IMR-90 (cell line): ENCODE results near the gene PIP4K2A. TPM values are rescaled to one million over a fixed set of nuclear protein-coding genes. Genes with fewer than 3 reads are reported as not detected.

Experiments
- ATAC-seq: fragments of 200-7000 bp; cut with Tn5 transposase; 2 replicates; pipeline ENCODE4 v1.9.1; 2020; ENCODE audit warnings: low read depth, mild to moderate bottlenecking, moderate library complexity
- BruUV-seq: library from RNA; stranded (reverse); fragments of 400-500 nt; replicated peaks from 2 replicates; lab custom pipeline; 2021; lab: Mats Ljungman, UMichigan
- CTCF ChIA-PET: fragments of 300-600 bp; formaldehyde crosslinking; extraction: SDS; loops from one replicate; lab custom pipeline; 2021; ENCODE audit warnings: antibody characterized with exemption; lab: Yijun Ruan, JAX
- POLR2A ChIA-PET: fragments of 300-600 bp; sonication (Branson Sonifier 250); formaldehyde crosslinking; loops from one replicate; lab custom pipeline; 2022; ENCODE audit warnings: antibody characterized with exemption; ENCODE audit not compliant: unreplicated experiment; lab: Charles Lee
- DNase-seq: peaks from one replicate; pipeline ENCODE4 v3.0.0; 2013
- H2AFZ ChIP-seq: replicated peaks from 2 replicates; pipeline ENCODE3; 2013; ENCODE audit warnings: low read length, mild to moderate bottlenecking; ENCODE audit not compliant: poor library complexity
- H2AK5ac ChIP-seq: 2 replicates; pipeline ENCODE4 v1.6.1; 2013; ENCODE audit warnings: low read depth, low read length, inconsistent platforms
- H2AK9ac ChIP-seq: replicated peaks from 2 replicates; pipeline ENCODE3; 2013; ENCODE audit warnings: mild to moderate bottlenecking, low read depth, low read length, moderate library complexity; ENCODE audit not compliant: poor library complexity
- H2BK120ac ChIP-seq: 2 replicates; pipeline ENCODE4 v1.6.1; 2013; ENCODE audit warnings: low read depth, low read length, inconsistent platforms
- H2BK15ac ChIP-seq: 3 replicates; pipeline ENCODE4 v1.6.1; 2013; ENCODE audit warnings: low read depth, low read length, inconsistent platforms
- H2BK20ac ChIP-seq: 2 replicates; pipeline ENCODE4 v1.6.1; 2013; ENCODE audit warnings: low read depth, mild to moderate bottlenecking, inconsistent platforms, low read length, moderate library complexity
- H2BK5ac ChIP-seq: 2 replicates; pipeline ENCODE4 v1.6.1; 2013; ENCODE audit warnings: mild to moderate bottlenecking, low read depth, low read length, inconsistent platforms; ENCODE audit not compliant: poor library complexity, severe bottlenecking
- H3K14ac ChIP-seq: replicated peaks from 2 replicates; pipeline ENCODE4 v1.6.1; 2013; ENCODE audit warnings: low read depth, low read length, inconsistent platforms
- H3K18ac ChIP-seq: 2 replicates; pipeline ENCODE4 v1.6.1; 2013; ENCODE audit warnings: low read depth, low read length, control low read depth
- H3K23ac ChIP-seq: 2 replicates; pipeline ENCODE4 v1.6.1; 2013; ENCODE audit warnings: low read depth, low read length, inconsistent platforms
- H3K27ac ChIP-seq: 2 replicates; pipeline ENCODE4 v1.5.1; 2013; ENCODE audit warnings: mild to moderate bottlenecking, control low read depth, low read length; ENCODE audit not compliant: insufficient read depth
- H3K27me3 ChIP-seq: 2 replicates; pipeline ENCODE4 v1.6.1; 2013; ENCODE audit warnings: low read length; ENCODE audit not compliant: control insufficient read depth, insufficient read depth
- H3K36me3 ChIP-seq: 2 replicates; pipeline ENCODE4 v1.6.1; 2013; ENCODE audit warnings: low read length, mixed read lengths; ENCODE audit not compliant: control insufficient read depth, insufficient read depth
- H3K4ac ChIP-seq: 2 replicates; pipeline ENCODE4 v1.6.1; 2013; ENCODE audit warnings: low read depth, low read length, inconsistent platforms
- H3K4me1 ChIP-seq: 2 replicates; pipeline ENCODE4 v1.6.1; 2013; ENCODE audit warnings: low read length, mixed read lengths; ENCODE audit not compliant: control insufficient read depth, insufficient read depth
- H3K4me2 ChIP-seq: 2 replicates; pipeline ENCODE4 v1.6.1; 2013; ENCODE audit warnings: low read depth, mild to moderate bottlenecking, control low read depth, low read length, moderate library complexity
- H3K4me3 ChIP-seq: 2 replicates; pipeline ENCODE4 v1.5.1; 2013; ENCODE audit warnings: low read depth, mild to moderate bottlenecking, control low read depth, low read length, moderate library complexity; ENCODE audit not compliant: insufficient read depth
- H3K56ac ChIP-seq: 2 replicates; pipeline ENCODE4 v1.6.1; 2013; ENCODE audit warnings: low read length, inconsistent platforms; ENCODE audit not compliant: insufficient read depth; ENCODE audit errors: extremely low read depth
- H3K79me1 ChIP-seq, 2 experiments: 2 replicates each; pipeline ENCODE4 v1.6.1; 2013; ENCODE audit warnings: low read length in 2 of 2, inconsistent platforms in 1 of 2, low read depth in 1 of 2
- H3K9ac ChIP-seq: 2 replicates; pipeline ENCODE4 v1.6.1; 2013; ENCODE audit warnings: low read depth, low read length, control low read depth
- H3K9me1 ChIP-seq: 2 replicates; pipeline ENCODE4 v1.6.1; 2013; ENCODE audit warnings: low read length, inconsistent platforms; ENCODE audit not compliant: insufficient read depth
- H3K9me3 ChIP-seq: 2 replicates; pipeline ENCODE4 v1.6.1; 2013; ENCODE audit warnings: low read length; ENCODE audit not compliant: control insufficient read depth, insufficient read depth
- H4K20me1 ChIP-seq: 2 replicates; pipeline ENCODE4 v1.6.1; 2013; ENCODE audit warnings: low read length, inconsistent platforms; ENCODE audit not compliant: insufficient read depth
- H4K5ac ChIP-seq: 2 replicates; pipeline ENCODE4 v1.6.1; 2013; ENCODE audit warnings: mild to moderate bottlenecking, low read depth, low read length, control low read depth
- H4K8ac ChIP-seq, 2 experiments: 2 replicates each; pipeline ENCODE4 v1.6.1; 2013; ENCODE audit warnings: low read depth in 2 of 2, low read length in 2 of 2, control low read depth in 1 of 2, inconsistent platforms in 1 of 2
- H4K91ac ChIP-seq: 2 replicates; pipeline ENCODE4 v1.6.1; 2013; ENCODE audit warnings: low read depth, low read length, inconsistent platforms; ENCODE audit not compliant: insufficient read depth
- BHLHE40 ChIP-seq: fragments of 150-350 bp; IDR thresholded peaks from 2 replicates; pipeline ENCODE4 v1.6.1; 2016; ENCODE audit warnings: mild to moderate bottlenecking, low read depth, low read length
- CEBPB ChIP-seq: IDR thresholded peaks from 2 replicates; pipeline ENCODE4 v1.6.1; 2012; ENCODE audit warnings: low read depth, low read length, improper control_type of control experiment
- CHD1 ChIP-seq: IDR thresholded peaks from 2 replicates; pipeline ENCODE4 v1.6.1; 2012; ENCODE audit warnings: low read depth, low read length, improper control_type of control experiment
- FOS ChIP-seq: fragments of 150-350 bp; IDR thresholded peaks from 2 replicates; pipeline ENCODE4 v1.6.1; 2016; ENCODE audit warnings: low read depth, low read length
- MAFK ChIP-seq: IDR thresholded peaks from 2 replicates; pipeline ENCODE4 v1.6.1; 2012; ENCODE audit warnings: low read depth, low read length, improper control_type of control experiment
- MAZ ChIP-seq: IDR thresholded peaks from 2 replicates; pipeline ENCODE4 v1.6.1; 2012; ENCODE audit warnings: low read depth, mild to moderate bottlenecking, low read length, improper control_type of control experiment, moderate library complexity, borderline replicate concordance
- MXI1 ChIP-seq: IDR thresholded peaks from 2 replicates; pipeline ENCODE4 v1.6.1; 2012; ENCODE audit warnings: low read depth, mild to moderate bottlenecking, low read length, moderate library complexity, borderline replicate concordance
- NFE2L2 ChIP-seq: fragments of 150-350 bp; IDR thresholded peaks from 2 replicates; pipeline ENCODE4 v1.6.1; 2016; ENCODE audit warnings: low read depth, mild to moderate bottlenecking, low read length
- POLR2A ChIP-seq: IDR thresholded peaks from 2 replicates; pipeline ENCODE4 v1.6.1; 2012; ENCODE audit warnings: mild to moderate bottlenecking, low read depth, low read length
- RCOR1 ChIP-seq: IDR thresholded peaks from 2 replicates; pipeline ENCODE4 v1.6.1; 2012; ENCODE audit warnings: mild to moderate bottlenecking, low read length, improper control_type of control experiment; ENCODE audit not compliant: insufficient replicate concordance
- RFX5 ChIP-seq: IDR thresholded peaks from 2 replicates; pipeline ENCODE4 v1.8.0; 2012; ENCODE audit warnings: low read depth, mild to moderate bottlenecking, low read length, moderate library complexity
- SMC3 ChIP-seq: fragments of 150-350 bp; IDR thresholded peaks from 2 replicates; pipeline ENCODE4 v1.6.1; 2016; ENCODE audit warnings: low read depth, mild to moderate bottlenecking, antibody characterized with exemption, low read length, moderate library complexity
- WGBS, 2 experiments: methylation state at CpG; one replicate each; pipeline versions ENCODE4 v1.1.5 to v1.1.7; 2013; ENCODE audit warnings: missing lambda C conversion rate in 2 of 2; ENCODE audit not compliant: insufficient read length in 1 of 2; ENCODE audit errors: extremely low coverage in 2 of 2; 5-methylcytosine and 5-hydroxymethylcytosine counted together
- dilution Hi-C: fragments of 300-500 bp; cut with HindIII; formaldehyde crosslinking; loops from one replicate; pipeline ENCODE4 v1.14.3; 2018; ENCODE audit warnings: low sequenced_read_pairs; ENCODE audit not compliant: unreplicated experiment
- in situ Hi-C: fragments of 300-500 bp; cut with MboI; formaldehyde crosslinking; loops from 3 replicates; pipeline ENCODE4 v1.14.3; 2019; ENCODE audit warnings: low sequenced_read_pairs, inconsistent platforms, mixed read lengths
- intact Hi-C: fragments of 100-400 bp; cut with micrococcal nuclease; formaldehyde crosslinking; loops from 2 replicates; pipeline ENCODE4 v1.10.0; 2022
- polyA plus RNA-seq, 3 experiments: library from polyadenylated mRNA; depleted of rRNA; stranded (reverse); fragments of >200 nt; gene quantifications; 2 replicates each; pipeline ENCODE4 v1.2.3, GENCODE V29; 2012; ENCODE audit warnings: low replicate concordance in 1 of 3
- total RNA-seq: library from RNA; depleted of rRNA; stranded (reverse); fragments of >200 nt; gene quantifications from 2 replicates; pipeline ENCODE4 v1.2.3, GENCODE V29; 2012
- TF ChIP-seq, protein P1 (sequence below): fragments of 150-350 bp; IDR thresholded peaks from 2 replicates; pipeline ENCODE4 v1.6.1; 2016; ENCODE audit warnings: low read depth, mild to moderate bottlenecking, low read length, moderate library complexity, borderline replicate concordance
- TF ChIP-seq, protein P2 (sequence below): fragments of 150-350 bp; IDR thresholded peaks from 2 replicates; pipeline ENCODE4 v1.6.1; 2017; ENCODE audit warnings: mild to moderate bottlenecking, antibody characterized with exemption, low read length, low read depth

PIP4K2A gene
- total and polyA plus RNA-seq, 2 of the 4 experiments (the other 2 are of a cell fraction), result 9.8 to 18.1 TPM

- TF ChIP-seq CEBPB, result no peak
- TF ChIP-seq BHLHE40, result no peak
- no peak for TF ChIP-seq SMC3
Measured at GRCh38 chr10:22667093-22667480, 47.3 kb downstream of the PIP4K2A start (continued).

GRCh38 chr10:22666287-22667092, 47.9 kb downstream of the PIP4K2A start:
- H2BK5ac ChIP-seq, result no peak overlapping the region
- H2AFZ ChIP-seq, result no peak overlapping the region
- H3K27ac ChIP-seq, result no peak overlapping the region
- H3K9me3 ChIP-seq, result no peaks in the 10 kb centered on the region
- peaks cover 3% of the 10 kb centered on the region; the same call in 1 of the 2 replicates for H3K4me1 ChIP-seq
- H2AK9ac ChIP-seq, result no peak overlapping the region
- H3K4ac ChIP-seq, result no peak overlapping the region
- POLR2A ChIA-PET, result no interaction called here
- H4K8ac ChIP-seq, result no peak overlapping the region
- peaks cover 45 to 55% of the 10 kb centered on the region in 2 experiments for H3K79me1 ChIP-seq
- H2AK5ac ChIP-seq, result no peak overlapping the region
- dilution Hi-C loops, result no loop called here
- no peak overlapping the region for H3K9ac ChIP-seq
- peak overlapping the region; percentile 76 for H3K4me2 ChIP-seq
- H3K23ac ChIP-seq, result peak overlapping the region; percentile 50; the same call in 1 of the 2 replicates
- H3K27me3 ChIP-seq, result no peaks in the 10 kb centered on the region
- 12% methylated on average over 2 of the region's 9 CpGs; no CpG with 5 or more reads in 1 of the 2 experiments for WGBS, 2 experiments
- in situ Hi-C loops, result no loop called here
- H3K36me3 ChIP-seq, result no peaks in the 10 kb centered on the region
- intact Hi-C loops, result loop anchor here (2.0 kb wide), 1 partner anchor 14 kb away; no protein-coding TSS in a partner anchor
- no peak overlapping the region for H3K18ac ChIP-seq
- H2BK15ac ChIP-seq, result no peak overlapping the region; the same call in 2 of the 3 replicates
- H4K91ac ChIP-seq, result no peak overlapping the region
- H2BK120ac ChIP-seq, result no peak overlapping the region
- DNase-seq, result peak; percentile 62
- H3K14ac ChIP-seq, result no peak overlapping the region; the same call in 1 of the 2 replicates
- peaks cover 2% of the 10 kb centered on the region; the same call in 1 of the 2 replicates for H3K9me1 ChIP-seq
- no peak overlapping the region for H3K56ac ChIP-seq
- peak; percentile 64 for ATAC-seq
- CTCF ChIA-PET, result interaction anchor here (0.5 to 0.7 kb wide), 2 partner anchors 8 to 84 kb away, joined by 3 to 9 read pairs; no protein-coding TSS in a partner anchor
- peaks cover 6% of the 10 kb centered on the region for H4K20me1 ChIP-seq
- H4K5ac ChIP-seq, result no peak overlapping the region
- H3K4me3 ChIP-seq, result no peak overlapping the region
- no peak overlapping the region for H2BK20ac ChIP-seq
- no TSS peak for BruUV-seq
- TF ChIP-seq, protein P1, sequence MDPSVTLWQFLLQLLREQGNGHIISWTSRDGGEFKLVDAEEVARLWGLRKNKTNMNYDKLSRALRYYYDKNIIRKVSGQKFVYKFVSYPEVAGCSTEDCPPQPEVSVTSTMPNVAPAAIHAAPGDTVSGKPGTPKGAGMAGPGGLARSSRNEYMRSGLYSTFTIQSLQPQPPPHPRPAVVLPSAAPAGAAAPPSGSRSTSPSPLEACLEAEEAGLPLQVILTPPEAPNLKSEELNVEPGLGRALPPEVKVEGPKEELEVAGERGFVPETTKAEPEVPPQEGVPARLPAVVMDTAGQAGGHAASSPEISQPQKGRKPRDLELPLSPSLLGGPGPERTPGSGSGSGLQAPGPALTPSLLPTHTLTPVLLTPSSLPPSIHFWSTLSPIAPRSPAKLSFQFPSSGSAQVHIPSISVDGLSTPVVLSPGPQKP, result no peak
- TF ChIP-seq, protein P2, sequence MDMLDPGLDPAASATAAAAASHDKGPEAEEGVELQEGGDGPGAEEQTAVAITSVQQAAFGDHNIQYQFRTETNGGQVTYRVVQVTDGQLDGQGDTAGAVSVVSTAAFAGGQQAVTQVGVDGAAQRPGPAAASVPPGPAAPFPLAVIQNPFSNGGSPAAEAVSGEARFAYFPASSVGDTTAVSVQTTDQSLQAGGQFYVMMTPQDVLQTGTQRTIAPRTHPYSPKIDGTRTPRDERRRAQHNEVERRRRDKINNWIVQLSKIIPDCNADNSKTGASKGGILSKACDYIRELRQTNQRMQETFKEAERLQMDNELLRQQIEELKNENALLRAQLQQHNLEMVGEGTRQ, result no peak
- TF ChIP-seq CHD1 (no peak), RCOR1 (no peak), BHLHE40 (no peak), MXI1 (no peak), NFE2L2 (no peak), MAFK (no peak), FOS (no peak), POLR2A (no peak), MAZ (no peak), CEBPB (no peak), SMC3 (no peak), RFX5 (no peak)
